ENCODE measurements around the gene GDPD5. TPM values are rescaled to one million over a fixed set of nuclear protein-coding genes. Genes with fewer than 3 reads are reported as not detected.

The GDPD5 gene
- polyA plus RNA-seq, 2 of the 4 experiments (the other 2 are of a cell fraction): 3.9 to 5.9 TPM

DNA sequence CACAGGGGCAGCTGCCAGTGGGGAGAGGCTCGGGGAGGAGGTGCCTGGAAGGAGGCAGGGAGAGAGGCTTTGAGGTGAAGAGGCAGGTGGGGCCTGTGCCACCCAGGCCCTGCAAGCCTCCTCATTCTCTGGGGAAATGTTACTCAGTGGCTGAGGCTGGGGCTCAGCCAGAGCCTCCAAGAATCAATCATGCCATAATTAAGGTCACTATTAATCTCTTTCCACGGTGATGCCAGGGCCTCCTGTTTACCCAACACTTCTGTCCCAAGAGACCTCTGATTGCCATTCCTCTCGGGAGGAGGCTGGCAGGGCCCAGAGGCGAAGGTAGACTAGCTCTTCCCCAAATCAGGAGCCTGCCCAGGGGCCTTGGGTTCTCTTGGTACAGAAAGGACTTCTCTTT is 38.4 kb downstream of the GDPD5 start:
- no peak for ATAC-seq
- CTCF ChIA-PET: interaction anchor here (0.6 to 4.3 kb wide), 4 partner anchors 10 to 42 kb away, joined by 3 to 17 read pairs (median 4); no protein-coding TSS in a partner anchor
- H3K9me3 ChIP-seq: no peaks in the 10 kb centered on the region
- no peak overlapping the region for H3K4me3 ChIP-seq
- TF ChIP-seq CHD4 (IDR thresholded peaks at IDR 0.05; ENCODE audit: borderline replicate concordance) (no peak), JUN (IDR thresholded peaks at IDR 0.05) (no peak), ZNF302 (CRISPR knock-in tag; IDR thresholded peaks at IDR 0.05) (no peak)
- TF ChIP-seq, protein P1, sequence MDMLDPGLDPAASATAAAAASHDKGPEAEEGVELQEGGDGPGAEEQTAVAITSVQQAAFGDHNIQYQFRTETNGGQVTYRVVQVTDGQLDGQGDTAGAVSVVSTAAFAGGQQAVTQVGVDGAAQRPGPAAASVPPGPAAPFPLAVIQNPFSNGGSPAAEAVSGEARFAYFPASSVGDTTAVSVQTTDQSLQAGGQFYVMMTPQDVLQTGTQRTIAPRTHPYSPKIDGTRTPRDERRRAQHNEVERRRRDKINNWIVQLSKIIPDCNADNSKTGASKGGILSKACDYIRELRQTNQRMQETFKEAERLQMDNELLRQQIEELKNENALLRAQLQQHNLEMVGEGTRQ (IDR thresholded peaks at IDR 0.05): no peak
- TF ChIP-seq, protein P2, sequence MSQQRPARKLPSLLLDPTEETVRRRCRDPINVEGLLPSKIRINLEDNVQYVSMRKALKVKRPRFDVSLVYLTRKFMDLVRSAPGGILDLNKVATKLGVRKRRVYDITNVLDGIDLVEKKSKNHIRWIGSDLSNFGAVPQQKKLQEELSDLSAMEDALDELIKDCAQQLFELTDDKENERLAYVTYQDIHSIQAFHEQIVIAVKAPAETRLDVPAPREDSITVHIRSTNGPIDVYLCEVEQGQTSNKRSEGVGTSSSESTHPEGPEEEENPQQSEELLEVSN (IDR thresholded peaks at IDR 0.05; ENCODE audit: borderline replicate concordance, low read depth): no peak
- POLR2A ChIA-PET: no interaction called here
- H3K27ac ChIP-seq: no peak overlapping the region
- DNase-seq (ENCODE audit: low read depth in 1 of 2, low spot score in 1 of 2): no peak
- no peak for FAIRE-seq
- peaks cover 21% of the 10 kb centered on the region for H3K4me1 ChIP-seq
- 58% methylated on average over 4 of the region's 4 CpGs for WGBS (ENCODE audit: missing lambda C conversion rate)
- no peak overlapping the region for H3K4me2 ChIP-seq

DNA sequence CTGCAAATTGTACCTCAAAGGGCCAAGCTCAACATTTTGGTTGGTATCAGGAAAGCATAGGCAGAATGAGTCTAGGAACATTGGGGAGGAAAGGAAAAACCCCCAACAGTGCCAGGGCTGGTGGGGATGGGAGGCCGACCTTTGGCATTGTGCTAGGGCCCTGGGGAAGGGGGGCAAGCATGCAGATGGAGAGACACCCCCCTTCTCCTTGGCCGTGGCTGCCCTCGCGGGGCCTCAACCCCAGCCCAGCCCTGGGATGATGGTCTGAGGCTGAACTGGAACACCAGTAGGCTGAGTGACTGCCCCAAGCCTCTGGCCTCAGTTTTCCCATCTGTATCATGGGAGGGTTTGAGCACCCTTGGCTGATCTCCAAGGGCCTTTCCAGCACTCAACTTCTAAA is 40.0 kb downstream of the GDPD5 start:
- POLR2A ChIA-PET: no interaction called here
- CTCF ChIA-PET: interaction anchor here (0.6 to 4.3 kb wide), 8 partner anchors 9 to 205 kb away, joined by 3 to 17 read pairs (median 3); no protein-coding TSS in a partner anchor
- no peak overlapping the region for H3K4me2 ChIP-seq
- H3K9me3 ChIP-seq: no peaks in the 10 kb centered on the region
- TF ChIP-seq PHF8 (IDR thresholded peaks at IDR 0.05; ENCODE audit: borderline replicate concordance, low read depth) (no peak), ZNF302 (CRISPR knock-in tag; IDR thresholded peaks at IDR 0.05) (no peak), EHMT2 (IDR thresholded peaks at IDR 0.05; ENCODE audit: low read depth) (no peak)
- TF ChIP-seq, protein P3, sequence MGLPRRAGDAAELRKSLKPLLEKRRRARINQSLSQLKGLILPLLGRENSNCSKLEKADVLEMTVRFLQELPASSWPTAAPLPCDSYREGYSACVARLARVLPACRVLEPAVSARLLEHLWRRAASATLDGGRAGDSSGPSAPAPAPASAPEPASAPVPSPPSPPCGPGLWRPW (IDR thresholded peaks at IDR 0.05): no peak
- H3K4me1 ChIP-seq: peaks cover 9% of the 10 kb centered on the region
- no peak overlapping the region for H3K4me3 ChIP-seq
- H3K27ac ChIP-seq: no peak overlapping the region
- ATAC-seq: no peak
- 79% methylated on average over 4 of the region's 4 CpGs for WGBS (ENCODE audit: missing lambda C conversion rate)
- DNase-seq (ENCODE audit: low read depth in 1 of 2, low spot score in 1 of 2): no peak
- no peak for FAIRE-seq

DNA sequence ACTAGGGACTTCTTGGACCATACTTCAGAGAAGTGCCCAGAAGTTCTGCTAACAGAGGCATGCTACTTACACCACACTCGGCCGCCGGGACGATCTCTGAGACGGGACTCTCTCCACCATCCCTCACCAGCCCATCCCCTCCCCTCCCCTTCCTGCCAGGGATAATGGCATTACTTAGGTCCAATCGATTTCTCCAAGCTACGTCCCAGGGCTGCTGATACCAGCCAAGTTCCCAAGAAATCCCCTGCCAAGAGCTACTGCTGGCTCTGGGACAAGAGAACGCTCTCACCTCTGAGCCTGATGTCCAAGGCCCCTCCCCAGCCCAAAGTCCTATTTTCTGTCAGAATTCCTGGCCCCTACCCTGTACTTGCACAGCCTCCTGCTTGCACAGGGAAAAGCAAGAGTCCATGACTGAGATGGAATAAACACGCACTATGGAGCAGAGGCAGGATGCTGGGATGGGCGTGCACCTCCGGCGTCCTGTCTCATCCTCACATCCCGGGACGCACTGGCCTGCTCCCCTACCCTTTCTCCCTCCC is 42.7 kb downstream of the GDPD5 start:
- ChIA-PET CTCF (interaction anchor here (2.1 kb wide), 1 partner anchor 48 kb away, joined by 9 read pairs; no protein-coding TSS in a partner anchor), POLR2A (no interaction called here)
- H3K4me1 ChIP-seq: no peaks in the 10 kb centered on the region
- FAIRE-seq (no peak), ATAC-seq (no peak), DNase-seq (ENCODE audit: low read depth in 1 of 2, low spot score in 1 of 2) (no peak)
- H3K27ac ChIP-seq: no peak overlapping the region
- TF ChIP-seq RCOR1 (IDR thresholded peaks at IDR 0.05; ENCODE audit: low read depth, low read length) (no peak), POLR2AphosphoS2 (conservative IDR thresholded peaks at IDR 0.05; ENCODE audit: low read length) (no peak), HDAC2 (IDR thresholded peaks at IDR 0.05) (no peak)
- no peak overlapping the region for H3K4me2 ChIP-seq
- no peaks in the 10 kb centered on the region for H3K9me3 ChIP-seq
- H3K4me3 ChIP-seq: no peak overlapping the region
- 87% methylated on average over 14 of the region's 14 CpGs for WGBS (ENCODE audit: missing lambda C conversion rate)

DNA sequence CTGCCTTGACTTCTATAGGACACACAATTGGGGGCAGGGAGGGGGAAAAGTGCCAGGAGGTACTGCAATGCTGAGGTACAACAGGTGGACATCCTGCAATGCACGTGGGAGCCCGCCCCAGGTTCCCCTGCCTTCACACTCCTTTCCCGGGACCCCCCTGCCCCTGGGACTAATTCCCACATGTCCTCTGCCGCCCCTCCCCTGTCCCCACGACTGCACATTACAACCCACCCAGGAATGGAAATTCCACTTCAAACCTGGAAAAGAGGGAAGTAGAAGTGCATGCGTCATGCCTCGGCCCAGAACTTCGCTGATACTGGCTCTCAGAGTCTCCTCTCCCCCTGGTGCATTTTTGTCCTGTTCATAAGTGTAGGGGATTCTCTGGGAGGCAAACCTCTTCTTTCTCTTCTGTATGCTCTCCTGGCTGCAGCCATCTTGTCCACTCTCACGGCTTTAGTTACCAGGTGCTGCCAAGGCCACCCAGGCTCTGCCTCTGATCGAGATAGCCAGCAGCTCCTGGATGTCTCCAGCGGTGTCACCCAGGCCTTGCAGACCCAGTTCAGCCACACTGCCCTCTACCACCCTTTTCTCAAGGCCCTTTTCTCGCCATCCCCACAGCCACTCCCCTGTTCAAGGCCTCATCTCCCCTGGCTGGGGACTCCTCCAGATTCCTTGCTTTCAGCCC is 43.7 kb downstream of the GDPD5 start:
- no peak overlapping the region for H3K27ac ChIP-seq
- DNase-seq (ENCODE audit: low read depth in 1 of 2, low spot score in 1 of 2): no peak
- no peak for ATAC-seq
- TF ChIP-seq CBX8 (IDR thresholded peaks at IDR 0.05): no peak
- TF ChIP-seq JUNB (IDR thresholded peaks at IDR 0.05): no peak
- no peak for TF ChIP-seq RFX5 (IDR thresholded peaks at IDR 0.05)
- TF ChIP-seq CHD2 (IDR thresholded peaks at IDR 0.05; ENCODE audit: low read length, partially characterized antibody): no peak
- no peak for TF ChIP-seq RCOR1 (IDR thresholded peaks at IDR 0.05; ENCODE audit: low read depth, low read length)
- H3K4me2 ChIP-seq: no peak overlapping the region
- H3K4me1 ChIP-seq: no peaks in the 10 kb centered on the region
- CTCF ChIA-PET: interaction anchor here (0.9 to 2.1 kb wide), 3 partner anchors 8 to 74 kb away, joined by 3 to 9 read pairs (median 3); no protein-coding TSS in a partner anchor
- POLR2A ChIA-PET: no interaction called here
- no peaks in the 10 kb centered on the region for H3K9me3 ChIP-seq
- no peak overlapping the region for H3K4me3 ChIP-seq
- FAIRE-seq: no peak
- WGBS (ENCODE audit: missing lambda C conversion rate): 86% methylated on average over 12 of the region's 12 CpGs
